HG03097 (cell line): ENCODE data around the gene SIM1.

ENCODE experiments used
- ATAC-seq: cut with Tn5 transposase; IDR thresholded peaks from one replicate; pipeline ENCODE4 v1.9.1; 2021; ENCODE audit not compliant: unreplicated experiment, low FRiP score

SIM1 gene

DNA sequence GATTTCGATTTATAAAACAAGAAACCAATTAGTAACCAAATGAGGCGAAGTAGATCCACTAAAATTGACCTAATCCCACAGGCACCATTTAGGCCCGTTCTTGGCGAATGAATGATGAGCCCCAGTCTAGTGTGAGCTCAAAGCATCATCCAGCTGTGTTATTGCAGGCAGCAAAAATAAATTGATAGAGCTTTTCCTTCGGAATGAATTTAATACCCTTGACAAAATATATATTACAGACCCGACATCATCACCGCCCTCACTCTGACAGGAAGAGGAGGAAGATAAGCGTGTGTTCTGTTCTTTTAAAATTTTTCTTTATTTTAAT, 7.8 kb downstream of the SIM1 start:
- ATAC-seq: no peak

DNA sequence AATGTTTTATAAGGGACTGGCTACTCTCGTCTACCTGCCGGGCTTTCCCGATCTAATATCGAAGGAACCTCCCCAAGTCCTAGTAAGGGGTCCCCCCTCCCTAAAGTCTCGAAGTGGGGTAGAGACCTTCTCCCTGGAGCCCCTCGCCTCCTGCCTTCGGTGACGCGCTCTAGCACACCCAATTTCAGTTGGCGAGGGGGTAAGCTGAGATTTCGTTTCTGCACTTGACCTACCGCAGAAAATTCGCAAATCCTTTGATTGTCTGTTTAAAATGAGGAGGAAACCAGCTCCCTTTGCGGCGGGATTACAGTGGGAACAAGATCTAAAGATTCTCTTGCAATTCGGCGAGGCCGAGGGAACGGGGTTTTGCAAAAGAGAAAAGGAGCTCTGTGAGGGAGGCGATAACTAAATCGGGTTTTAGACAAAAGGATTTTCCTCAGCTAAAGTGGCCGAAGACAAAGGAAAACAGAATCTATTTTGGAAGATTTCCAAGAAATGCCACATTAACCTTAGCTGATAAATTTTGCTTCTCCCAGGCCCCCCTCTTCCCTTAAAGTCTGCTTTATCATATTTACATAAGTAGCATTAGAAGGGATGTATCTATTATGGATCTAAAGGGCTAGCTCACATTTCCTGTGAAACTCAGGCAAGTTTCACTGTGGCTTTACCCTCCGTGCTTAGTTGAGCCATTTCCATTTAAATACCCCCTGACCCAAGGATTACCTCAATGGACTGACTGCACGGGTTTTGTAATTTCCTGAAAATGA, 8.4 kb downstream of the SIM1 start:
- ATAC-seq: no peak

DNA sequence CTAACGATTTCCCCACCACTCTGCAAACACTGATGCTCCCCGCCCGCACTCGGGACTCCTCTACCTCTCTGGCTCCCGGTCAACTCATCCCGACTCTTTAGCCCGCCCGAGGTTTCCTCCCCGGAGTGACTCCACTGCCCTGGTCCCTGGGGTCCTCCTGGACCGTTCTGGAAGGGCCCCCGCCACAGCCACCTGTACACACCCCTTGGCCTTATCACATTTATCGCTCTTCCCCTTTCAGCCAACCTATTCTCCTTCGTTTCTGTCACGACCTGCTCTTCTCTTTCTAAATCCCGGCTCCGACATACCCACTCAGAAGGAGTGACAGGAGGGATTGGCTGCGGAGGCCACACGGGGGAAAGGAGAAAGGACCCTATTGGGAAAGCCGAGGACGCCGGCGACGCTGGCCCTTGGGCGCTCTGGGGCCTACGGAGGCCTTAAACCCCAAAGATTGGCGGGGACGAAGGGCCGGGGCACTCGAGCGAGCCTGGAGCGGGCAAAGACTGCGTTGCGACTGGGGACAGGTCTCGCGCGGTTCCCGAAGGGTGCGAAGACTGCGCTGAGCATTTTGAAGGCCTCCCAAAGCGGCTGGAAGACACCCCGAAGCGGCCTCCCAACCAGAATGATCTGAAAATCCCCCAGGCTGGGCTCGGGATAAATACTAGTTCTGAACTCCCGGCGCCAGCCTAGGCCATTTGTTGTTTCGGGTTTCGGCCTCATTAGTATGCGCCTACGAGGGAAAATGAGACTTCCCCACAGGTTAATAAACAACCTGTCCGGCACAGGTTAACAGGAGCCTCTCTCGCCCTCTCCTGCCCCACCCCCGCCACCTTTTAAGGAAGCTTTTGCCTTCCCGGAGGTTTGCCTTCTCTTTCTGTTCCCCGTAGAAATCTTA, 9.2 kb downstream of the SIM1 start:
- no peak for ATAC-seq

DNA sequence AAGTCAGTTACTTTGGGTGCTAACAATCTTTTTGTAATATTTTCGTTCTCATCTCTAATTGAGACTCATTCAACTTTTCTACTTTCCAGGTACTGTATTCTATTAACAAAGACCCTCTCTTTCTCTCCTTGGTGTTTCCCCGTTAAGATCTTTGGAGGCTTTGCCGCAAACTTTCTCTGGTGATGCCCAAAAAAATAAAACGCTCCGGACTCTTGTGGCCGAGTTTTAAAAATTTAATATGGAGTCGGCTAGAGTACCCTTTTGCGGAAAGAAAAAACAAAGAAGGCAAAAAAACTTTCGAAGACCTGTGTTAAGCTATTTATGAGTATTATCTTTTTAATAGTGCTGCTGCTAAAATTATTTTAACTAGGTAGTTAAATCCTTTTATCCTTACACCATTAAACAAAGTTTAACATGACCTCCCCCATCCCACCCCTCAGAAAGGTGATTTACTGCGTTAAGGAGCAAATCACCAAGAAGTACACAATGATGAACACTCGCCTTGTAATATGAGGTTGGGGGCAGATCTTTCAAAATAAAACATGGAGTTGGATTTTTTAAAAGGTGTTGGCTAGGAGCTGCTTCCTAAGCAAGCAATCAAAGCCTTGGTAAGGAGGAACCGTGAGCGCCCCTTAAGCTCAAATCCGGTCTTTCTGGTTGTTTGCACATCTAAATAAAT, 10.0 kb downstream of the SIM1 start:
- ATAC-seq: no peak

DNA sequence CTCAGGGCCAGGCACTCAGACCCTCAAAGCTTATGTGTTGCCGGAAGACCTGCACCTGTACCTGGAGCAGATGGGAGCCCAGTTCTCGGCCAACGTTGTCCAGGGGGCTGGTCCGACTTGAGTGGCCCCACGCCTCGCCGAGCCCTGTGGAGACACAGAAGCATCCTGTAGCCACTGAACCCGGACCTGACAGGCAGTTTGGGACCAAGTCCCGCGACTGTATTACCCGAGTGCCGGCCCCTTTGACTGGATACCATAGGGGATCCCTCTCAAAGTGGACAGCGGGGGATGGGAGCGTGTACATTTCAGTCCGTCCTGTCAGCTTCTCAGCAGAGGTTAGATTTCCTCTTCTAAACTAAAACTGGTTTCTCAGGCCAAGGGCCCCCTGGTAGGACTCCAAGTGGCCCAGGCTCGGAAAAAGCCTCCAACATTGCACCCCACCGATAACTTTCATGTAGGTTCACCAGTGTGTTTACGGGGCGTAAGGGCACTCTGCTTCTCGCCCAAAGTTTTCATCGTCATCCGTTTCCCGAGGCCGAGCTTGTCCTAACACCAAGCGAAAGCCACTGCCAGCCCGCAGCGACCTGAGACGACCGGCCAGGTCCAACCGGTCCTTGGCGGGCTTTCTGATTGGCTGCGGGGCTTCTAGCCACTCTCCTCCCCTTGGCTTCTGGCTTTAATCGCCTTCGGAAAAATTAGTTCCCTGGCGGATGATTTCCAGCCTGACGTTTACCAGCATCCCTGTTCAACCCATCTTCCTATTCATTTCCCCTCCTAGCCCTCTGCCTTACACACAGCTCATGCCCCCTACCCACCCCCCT, 10.8 kb downstream of the SIM1 start:
- ATAC-seq: no peak

DNA sequence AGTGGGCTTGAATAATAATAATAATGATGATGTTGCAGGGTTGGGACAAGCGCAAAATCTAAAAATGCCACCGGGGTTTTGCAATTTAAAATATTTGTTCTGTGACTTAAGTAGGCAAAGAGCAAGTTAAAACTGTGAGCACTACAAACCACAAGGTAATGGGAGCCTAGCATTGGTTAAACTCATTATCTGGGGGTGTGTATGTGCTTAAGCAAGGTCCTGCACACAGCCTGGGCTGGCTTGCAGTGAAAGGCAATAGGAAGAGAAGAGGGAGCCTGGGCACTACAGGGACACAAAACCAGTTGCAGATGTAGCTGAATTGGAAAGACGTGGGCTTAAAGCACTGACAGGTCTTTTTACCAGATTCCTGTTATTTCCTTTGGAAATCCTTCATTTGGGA, 11.7 kb downstream of the SIM1 start:
- no peak for ATAC-seq

DNA sequence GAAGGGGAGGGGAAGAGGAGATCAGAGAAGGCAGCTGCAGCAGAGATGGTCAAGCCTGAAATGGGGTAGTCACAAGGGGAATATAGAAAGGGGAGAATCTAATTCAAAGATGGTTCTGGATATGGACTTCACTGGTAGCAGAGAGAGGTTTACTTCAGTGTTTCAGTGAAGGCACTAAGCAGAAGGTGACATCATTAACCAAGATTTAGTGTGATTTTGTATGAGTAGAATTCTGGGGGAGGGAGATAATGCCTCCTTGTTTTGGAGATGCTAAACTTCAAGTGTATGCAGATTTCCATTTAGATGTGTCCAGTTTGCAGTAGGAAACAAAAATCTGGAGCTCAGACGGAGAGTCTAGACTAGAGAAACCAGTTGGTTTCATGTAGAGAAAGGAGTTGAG, 13.1 kb downstream of the SIM1 start:
- ATAC-seq: no peak

DNA sequence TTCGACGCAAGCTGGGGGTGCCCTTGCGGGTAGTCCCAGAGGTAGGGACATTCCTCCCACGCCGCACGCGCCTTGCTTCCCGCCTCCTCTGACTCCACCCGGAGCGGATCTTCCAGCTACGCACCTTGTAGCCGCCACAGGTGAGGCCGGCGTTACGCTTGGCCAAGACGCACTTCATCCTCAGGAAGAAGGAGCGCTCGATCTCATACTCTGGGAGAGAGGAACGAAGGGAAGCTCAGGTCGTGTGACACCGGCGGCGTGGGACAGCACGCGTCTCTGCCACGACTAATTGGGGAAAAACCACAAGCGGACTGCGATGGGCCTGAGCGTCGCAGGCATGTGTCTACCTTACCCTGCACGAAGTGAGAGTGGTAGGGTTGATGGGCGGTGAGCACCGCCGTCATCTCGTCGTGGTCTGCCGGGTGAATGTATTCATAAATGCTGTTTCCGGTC, 15.5 kb downstream of the SIM1 start:
- ATAC-seq: no peak

DNA sequence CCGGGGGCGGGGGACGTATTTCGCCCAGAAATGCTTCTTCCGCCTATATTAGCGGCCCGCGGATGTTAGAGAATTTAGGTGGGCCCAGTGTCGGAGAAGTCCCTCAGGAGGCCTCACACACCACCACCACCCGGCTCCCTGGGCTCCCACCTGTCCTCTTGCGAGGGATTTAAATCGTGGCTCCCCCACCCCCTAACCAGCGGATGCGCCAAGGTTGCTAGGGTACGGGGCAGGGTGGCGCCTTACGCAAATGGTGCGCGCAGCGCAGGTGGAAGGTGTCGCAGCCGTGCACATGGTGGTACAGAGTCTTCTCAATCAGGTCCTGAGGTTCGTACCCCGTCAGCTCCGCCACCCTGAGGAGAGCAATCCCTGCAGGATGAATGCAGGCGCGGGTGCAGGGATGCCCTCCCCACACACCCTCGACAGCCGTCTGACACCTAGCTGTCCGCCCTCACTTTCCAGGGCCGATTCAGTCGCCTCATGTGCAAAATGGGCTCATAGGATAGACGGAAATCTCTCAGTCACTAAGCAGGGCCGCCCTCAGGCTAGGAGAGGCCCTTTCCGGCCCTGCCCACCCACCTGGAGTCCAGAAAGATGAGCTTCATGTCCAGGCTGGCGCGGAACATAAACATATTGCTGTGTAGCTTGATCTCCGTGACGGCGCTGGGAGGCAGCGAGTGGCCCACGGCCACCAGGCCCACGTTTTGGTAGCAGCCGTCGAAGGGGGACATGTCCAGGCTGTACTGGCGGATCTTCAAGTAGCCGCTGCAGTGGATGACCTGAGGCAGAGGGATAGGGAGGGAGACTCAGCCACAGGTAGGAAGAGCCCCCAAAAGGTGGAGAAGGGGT, 16.6 kb downstream of the SIM1 start:
- ATAC-seq: no peak

DNA sequence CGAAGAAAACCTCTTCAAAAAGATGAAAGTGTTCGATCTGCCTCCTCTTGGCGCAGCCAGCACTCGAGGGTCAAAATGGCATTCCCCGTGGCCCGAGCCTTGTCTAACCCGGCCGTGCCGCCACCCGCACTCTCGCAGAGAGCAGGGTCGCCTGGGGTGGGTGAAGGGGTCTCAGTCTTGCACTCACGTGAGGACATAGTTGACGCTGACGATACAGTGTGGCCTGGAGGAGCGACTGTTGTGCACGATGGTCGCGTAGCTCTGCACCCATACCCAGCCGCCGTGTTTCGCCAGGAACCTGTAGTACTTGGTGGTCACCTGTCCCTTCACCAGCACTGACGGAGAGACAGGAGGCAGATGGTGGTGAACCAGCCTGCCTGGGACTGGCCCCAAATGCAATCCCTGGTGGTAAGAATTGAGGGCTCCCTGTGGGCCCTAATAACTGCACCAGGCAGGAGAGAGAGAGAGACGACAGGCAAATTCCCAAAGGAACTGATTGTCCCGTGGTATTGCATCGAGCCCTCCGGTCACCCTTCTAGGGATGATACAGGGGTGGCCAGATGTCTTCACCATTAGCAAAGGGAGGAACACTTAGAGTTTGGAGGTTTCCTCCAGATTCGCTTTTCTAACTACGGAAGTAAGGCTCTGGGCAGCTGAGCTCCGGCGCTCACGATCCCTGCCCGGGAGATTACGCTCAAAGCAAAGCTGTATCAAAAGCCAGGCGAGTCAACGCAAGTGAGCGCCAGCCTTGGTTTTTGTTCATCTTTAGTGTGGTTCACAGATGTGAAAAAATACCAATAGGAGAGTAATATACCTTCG, 17.4 kb downstream of the SIM1 start:
- no peak for ATAC-seq

DNA sequence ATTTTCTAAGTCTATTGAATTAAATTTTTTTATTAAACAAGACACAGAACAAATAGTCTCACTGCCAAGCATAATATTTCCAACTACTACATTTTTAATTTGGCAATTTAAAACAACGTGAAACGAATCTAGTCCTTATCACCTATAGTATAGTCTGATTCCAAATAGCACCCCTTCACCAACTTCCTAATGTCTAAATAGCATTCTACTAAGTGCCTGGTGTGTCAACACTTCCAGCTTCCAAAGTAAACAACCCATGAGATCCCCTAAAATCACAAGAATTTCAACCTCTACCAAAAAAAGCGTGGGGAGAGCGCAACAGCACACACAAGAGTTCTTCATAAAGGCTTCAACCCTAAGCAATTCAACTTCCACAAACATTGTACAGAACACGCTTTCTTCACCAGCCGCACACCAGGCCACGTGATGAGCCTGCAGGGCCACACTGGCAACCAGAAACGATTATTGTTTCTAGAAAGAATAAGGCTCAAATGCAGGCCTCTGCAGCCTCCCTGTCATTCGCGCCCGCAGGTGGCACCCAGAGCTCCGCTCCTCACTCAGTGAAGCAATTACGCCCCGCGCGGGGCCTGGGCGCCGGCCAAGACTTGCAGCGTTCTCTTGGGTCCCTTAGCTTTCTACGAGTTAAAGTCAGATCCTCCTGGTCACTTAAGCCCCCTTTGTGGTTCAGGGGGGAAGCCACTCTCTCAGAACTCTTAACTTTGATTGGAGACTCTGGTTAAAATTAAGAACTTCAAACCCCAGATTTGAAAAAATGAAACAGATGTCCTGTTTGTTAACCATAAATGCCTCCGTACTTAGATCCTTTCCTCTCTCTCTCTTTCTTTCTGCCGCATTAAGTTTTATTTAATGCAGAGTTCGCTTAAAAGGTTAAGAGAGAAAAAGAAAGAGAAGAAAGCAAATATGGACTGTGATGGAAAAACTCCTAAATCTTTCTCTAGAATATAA, 18.3 kb downstream of the SIM1 start:
- no peak for ATAC-seq

DNA sequence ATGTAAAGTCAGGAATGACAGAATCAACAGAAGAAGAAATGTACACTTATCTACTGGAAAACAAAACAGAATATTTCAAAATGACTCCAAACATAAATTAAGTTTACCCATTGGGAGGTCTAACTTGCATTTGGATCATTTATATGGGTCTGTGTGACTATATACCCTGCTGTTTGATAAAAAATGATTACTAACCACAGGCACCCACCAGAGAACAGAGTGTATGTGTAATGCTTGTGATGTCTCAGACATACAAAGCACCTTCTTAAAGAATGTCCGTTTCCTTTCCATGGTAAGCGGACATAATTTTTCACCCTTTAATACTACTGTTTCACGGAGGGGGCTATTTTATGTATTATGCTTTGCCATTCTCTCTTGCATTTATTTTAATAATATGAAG, 19.2 kb downstream of the SIM1 start:
- ATAC-seq: no peak

DNA sequence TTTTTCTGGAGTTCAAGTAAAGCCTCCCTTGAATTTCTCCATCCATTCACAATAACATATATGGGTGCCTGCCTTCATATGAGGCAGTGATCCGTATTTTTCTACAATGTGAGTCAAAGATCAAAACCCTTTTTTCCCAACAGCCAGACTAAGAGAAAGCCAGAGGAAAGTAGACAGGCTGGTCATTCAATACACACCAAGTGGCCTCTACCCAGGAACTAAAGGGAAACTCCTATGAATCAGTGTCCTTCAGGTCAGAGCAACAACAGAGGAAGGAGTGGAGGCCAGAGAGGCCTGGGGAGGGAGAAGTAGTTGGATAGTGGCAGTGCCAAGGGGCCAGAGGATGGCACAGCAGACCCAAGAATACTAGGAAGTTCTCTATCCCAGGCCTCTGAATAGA, 23.8 kb downstream of the SIM1 start:
- ATAC-seq: no peak

DNA sequence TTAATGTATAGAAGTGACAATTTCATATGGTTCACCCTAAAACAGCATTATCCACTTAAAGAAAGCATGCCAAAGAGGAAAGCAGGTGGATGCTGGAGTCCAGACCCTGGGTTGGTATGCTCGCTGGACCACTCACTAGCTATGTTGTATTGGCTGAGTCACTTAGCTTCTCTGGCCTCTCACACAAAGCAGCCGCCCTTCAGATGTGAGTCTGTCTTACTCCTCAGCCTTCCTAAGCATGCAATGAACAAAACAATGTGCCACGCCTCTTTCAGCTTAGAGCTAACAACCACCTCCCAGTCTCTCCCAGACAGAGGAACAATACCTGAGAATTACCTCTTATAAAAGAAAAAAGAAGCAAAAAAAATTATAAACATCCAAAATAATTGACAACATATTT, 29.4 kb downstream of the SIM1 start:
- no peak for ATAC-seq

DNA sequence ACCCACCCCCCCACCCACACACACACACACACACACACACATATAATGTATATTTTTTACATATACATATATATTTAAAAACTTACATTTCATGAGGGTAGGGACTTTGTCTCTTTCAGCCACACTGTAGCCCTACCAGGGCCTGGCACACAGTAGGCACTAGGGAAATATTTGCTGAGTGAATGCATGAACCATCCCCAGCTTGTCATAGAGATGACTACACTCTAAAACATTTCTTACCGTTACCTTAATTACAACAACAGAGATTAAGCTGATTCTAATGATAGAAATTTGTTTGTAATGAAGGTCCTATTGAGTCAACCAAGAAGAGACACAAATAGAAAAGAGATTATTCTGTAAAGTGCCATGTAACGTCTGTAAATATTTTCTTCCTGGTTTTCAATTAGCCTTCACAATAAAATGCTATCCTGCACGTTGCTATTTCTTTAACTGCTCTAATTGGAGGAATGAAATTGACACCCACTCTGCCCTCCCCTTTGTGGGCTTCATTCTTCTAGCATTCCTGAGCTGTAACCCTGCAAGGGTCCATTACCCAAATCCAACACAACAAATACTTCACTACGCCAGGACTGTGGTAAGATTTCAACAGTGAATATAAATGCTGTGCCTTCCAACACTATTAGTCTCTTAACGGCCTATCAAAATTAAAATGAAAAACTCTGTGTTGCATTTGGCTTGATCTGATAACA, 30.8 kb downstream of the SIM1 start:
- no peak for ATAC-seq

DNA sequence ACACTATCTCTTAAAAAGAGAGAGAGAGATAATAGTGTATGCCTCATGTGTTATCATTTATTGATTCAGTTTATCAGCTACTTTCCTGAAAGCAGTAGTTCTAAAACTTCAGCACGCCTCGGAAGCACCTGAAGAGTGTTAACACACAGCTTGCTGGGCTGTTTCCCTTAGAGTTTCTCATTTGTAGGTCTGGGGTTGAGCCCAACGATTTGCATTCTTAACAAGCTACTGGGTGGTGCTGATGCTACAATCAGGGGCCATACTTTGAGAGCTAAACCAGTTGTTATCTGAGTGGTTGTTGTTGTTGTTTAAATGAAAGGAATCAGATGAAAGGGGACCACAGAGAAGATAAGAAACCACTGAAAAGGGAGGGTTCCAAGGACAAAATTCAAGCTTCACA, 32.6 kb downstream of the SIM1 start:
- no peak for ATAC-seq

DNA sequence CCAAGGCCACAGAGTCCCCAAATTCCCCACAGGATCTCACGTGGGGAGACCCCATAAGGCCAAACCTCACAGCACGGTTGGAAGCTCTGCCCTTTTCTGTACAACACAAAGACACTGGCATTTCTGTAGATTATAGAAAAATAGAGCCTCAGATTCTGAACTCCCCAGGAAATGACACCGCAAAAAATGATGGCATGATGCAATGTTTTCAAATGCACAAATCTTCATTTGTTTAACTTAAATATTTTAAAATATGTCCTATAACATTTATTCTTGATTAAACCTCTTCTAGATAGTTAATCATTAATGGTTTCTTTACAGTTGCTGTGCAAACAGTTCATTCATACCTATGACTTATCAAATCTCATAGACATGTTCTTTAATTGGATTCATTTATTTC, 33.8 kb downstream of the SIM1 start:
- ATAC-seq: no peak
